Kidney (tissue), 2 donors: ENCODE measurements around the gene YPEL3. TPM values are rescaled to one million over a fixed set of nuclear protein-coding genes. Genes with fewer than 3 reads are reported as not detected.

Source experiments
- polyA plus RNA-seq: library from polyadenylated mRNA; stranded (reverse); fragments of 350-450 nt; fragmentation: Illumina TruSeq; extraction: RNeasy Lipid Tissue Mini Kit (QIAGEN cat#74804); gene quantifications from one replicate; pipeline ENCODE4 v1.2.3, GENCODE V29; 2014; ENCODE audit warnings: low read depth, low replicate concordance; ENCODE audit not compliant: insufficient read depth
- total RNA-seq: library from RNA; stranded (reverse); fragmentation: NEBNext Ultra II Directional; extraction: Animal tissue kit (Norgen Biotek cat#: 25700); gene quantifications from one replicate; pipeline ENCODE4 v1.2.1, GENCODE V29; 2021
- donor health status: DM: yes; HTN: yes; CAD: no.

The YPEL3 gene
- total and polyA plus RNA-seq, 2 donors from 2014 or later, result 40.0 to 107 TPM

Other genes starting within 250 kb of the YPEL3 start
- gene CDIPT, start 233.0 kb downstream of the YPEL3 start, total RNA-seq, result 85.9 TPM
- 148 TPM for gene CDIPT, start 233.0 kb downstream of the YPEL3 start, polyA plus RNA-seq
- 32.4 TPM for gene SEZ6L2, start 196.7 kb downstream of the YPEL3 start, total RNA-seq
- gene SEZ6L2, start 196.7 kb downstream of the YPEL3 start, polyA plus RNA-seq, result 9.1 TPM
- 8.9 TPM for gene ASPHD1, start 195.7 kb downstream of the YPEL3 start, total RNA-seq
- gene ASPHD1, start 195.7 kb downstream of the YPEL3 start, polyA plus RNA-seq, result 6.1 TPM
- 25.8 TPM for gene KCTD13, start 170.0 kb downstream of the YPEL3 start, total RNA-seq
- gene KCTD13, start 170.0 kb downstream of the YPEL3 start, polyA plus RNA-seq, result 9.9 TPM
- 127 TPM for gene TMEM219, start 134.1 kb downstream of the YPEL3 start, total RNA-seq
- gene TMEM219, start 134.1 kb downstream of the YPEL3 start, polyA plus RNA-seq, result 288 TPM
- 54.3 TPM for gene TAOK2, start 122.3 kb downstream of the YPEL3 start, total RNA-seq
- gene TAOK2, start 122.3 kb downstream of the YPEL3 start, polyA plus RNA-seq, result 19.6 TPM
- 16.0 TPM for gene HIRIP3, start 100.6 kb downstream of the YPEL3 start, total RNA-seq
- 18.7 TPM for gene HIRIP3, start 100.6 kb downstream of the YPEL3 start, polyA plus RNA-seq
- 74.1 TPM for gene INO80E, start 100.0 kb downstream of the YPEL3 start, total RNA-seq
- gene INO80E, start 100.0 kb downstream of the YPEL3 start, polyA plus RNA-seq, result 52.7 TPM
- gene DOC2A, start 85.2 kb downstream of the YPEL3 start, total RNA-seq, result 1.9 TPM
- 3.5 TPM for gene DOC2A, start 85.2 kb downstream of the YPEL3 start, polyA plus RNA-seq
- not detected for gene C16orf92, start 73.0 kb downstream of the YPEL3 start, total RNA-seq
- gene C16orf92, start 73.0 kb downstream of the YPEL3 start, polyA plus RNA-seq, result not detected
- not detected for gene TLCD3B, start 64.9 kb downstream of the YPEL3 start, total RNA-seq
- not detected for gene TLCD3B, start 64.9 kb downstream of the YPEL3 start, polyA plus RNA-seq
- gene ALDOA, start 30.5 kb downstream of the YPEL3 start, total RNA-seq, result 1,017 TPM
- 1,506 TPM for gene ALDOA, start 30.5 kb downstream of the YPEL3 start, polyA plus RNA-seq
- gene PPP4C, start 20.2 kb downstream of the YPEL3 start, total RNA-seq, result 78.8 TPM
- gene PPP4C, start 20.2 kb downstream of the YPEL3 start, polyA plus RNA-seq, result 107 TPM
- 1.6 TPM for gene TBX6, start 4.3 kb downstream of the YPEL3 start, total RNA-seq
- gene TBX6, start 4.3 kb downstream of the YPEL3 start, polyA plus RNA-seq, result 0.62 TPM
- 3.6 TPM for gene GDPD3, start 17.3 kb upstream of the YPEL3 start, total RNA-seq
- gene GDPD3, start 17.3 kb upstream of the YPEL3 start, polyA plus RNA-seq, result 17.7 TPM
- gene MAPK3, start 27.0 kb upstream of the YPEL3 start, total RNA-seq, result 77.7 TPM
- gene MAPK3, start 27.0 kb upstream of the YPEL3 start, polyA plus RNA-seq, result 90.0 TPM
- 69.3 TPM for gene CORO1A, start 87.4 kb upstream of the YPEL3 start, total RNA-seq
- 8.0 TPM for gene CORO1A, start 87.4 kb upstream of the YPEL3 start, polyA plus RNA-seq
- gene BOLA2B, start 97.5 kb upstream of the YPEL3 start, total RNA-seq, result 77.6 TPM
- 177 TPM for gene BOLA2B, start 97.5 kb upstream of the YPEL3 start, polyA plus RNA-seq
- 51.3 TPM for gene SLX1A, start 97.7 kb upstream of the YPEL3 start, total RNA-seq
- gene SLX1A, start 97.7 kb upstream of the YPEL3 start, polyA plus RNA-seq, result 35.4 TPM
- gene SULT1A3, start 103.0 kb upstream of the YPEL3 start, total RNA-seq, result 19.8 TPM
- gene SULT1A3, start 103.0 kb upstream of the YPEL3 start, polyA plus RNA-seq, result 31.3 TPM
- gene NPIPB13, start 152.3 kb upstream of the YPEL3 start, total RNA-seq, result 20.5 TPM
- 1.2 TPM for gene NPIPB13, start 152.3 kb upstream of the YPEL3 start, polyA plus RNA-seq